ENCODE measurements around the gene GALNT15.
A peak's percentile ranks its signal among the peaks of the same experiment; 100 is the strongest.

Gene GALNT15

DNA sequence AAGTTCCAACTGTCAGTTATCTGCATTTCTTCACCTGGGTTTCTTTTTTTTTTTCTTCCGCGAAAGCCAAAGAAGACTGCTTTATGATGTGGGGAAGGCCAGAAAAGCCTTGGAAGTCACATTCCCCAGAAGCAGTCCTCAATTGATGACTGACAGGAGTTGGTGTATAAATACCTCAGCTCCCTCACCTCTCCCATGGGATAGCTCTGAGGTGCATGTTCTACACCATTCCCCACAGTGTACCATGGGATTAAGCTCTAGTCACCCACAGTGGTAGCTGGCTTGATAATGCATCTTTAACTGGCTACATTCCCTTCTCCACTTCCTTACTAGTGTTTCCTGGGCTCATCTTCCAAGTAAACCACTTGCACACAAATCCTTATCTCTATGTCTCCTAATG is 59.8 kb downstream of the GALNT15 start:
- DNase-seq = no peak

DNA sequence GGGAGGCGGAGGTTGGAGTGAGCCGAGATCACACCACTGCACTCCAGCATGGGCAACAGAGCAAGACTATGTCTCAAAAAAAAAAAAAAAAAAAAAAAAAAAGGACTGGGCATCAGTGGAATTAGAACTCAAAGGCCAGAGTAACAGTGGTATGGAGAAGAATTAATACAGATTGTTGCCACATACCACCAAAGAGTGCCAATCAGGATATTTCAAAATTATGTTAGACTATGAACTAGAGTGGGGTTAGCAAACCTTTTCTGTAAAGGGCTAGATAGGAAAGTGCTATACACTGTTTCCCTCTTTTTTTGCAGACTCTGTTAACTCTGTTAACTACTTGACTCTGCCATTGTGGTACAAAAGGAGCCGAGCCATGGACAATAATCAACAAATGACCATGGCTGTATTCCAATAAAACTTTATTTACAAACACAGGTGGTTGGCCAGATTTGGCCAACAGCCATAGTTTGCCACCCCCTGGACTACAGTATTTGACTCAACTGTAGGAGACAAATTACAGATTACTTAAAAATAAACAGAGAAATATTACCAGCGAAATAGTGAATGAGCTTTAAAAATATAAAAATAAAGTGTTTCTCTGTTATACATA is 61.7 kb downstream of the GALNT15 start:
- DNase-seq = no peak

DNA sequence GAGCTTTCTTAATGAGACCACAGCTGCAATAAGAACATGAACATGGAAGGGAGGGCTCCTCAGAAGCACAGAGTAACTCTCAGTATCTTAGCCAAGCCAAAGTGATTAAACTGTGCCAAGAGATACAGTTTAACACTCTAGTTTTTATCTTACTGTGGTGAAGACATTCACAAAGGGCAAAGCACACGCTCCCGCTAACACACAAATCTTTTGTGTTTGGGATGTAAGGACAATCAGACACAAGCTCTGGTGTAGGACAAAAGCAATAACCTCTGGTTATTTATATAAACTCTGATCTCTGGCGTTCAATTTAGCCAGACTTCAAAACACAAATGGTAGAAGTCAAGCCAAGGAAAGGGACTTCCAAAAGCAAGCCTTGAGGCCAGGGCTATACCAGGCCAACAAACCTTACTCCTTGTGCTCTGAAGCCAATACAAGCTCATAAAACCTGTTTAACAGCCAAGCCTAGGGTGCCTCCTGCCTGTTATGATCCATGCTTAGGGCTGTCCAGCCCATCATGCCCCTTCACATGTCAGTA is 62.4 kb downstream of the GALNT15 start:
- DNase-seq = no peak

DNA sequence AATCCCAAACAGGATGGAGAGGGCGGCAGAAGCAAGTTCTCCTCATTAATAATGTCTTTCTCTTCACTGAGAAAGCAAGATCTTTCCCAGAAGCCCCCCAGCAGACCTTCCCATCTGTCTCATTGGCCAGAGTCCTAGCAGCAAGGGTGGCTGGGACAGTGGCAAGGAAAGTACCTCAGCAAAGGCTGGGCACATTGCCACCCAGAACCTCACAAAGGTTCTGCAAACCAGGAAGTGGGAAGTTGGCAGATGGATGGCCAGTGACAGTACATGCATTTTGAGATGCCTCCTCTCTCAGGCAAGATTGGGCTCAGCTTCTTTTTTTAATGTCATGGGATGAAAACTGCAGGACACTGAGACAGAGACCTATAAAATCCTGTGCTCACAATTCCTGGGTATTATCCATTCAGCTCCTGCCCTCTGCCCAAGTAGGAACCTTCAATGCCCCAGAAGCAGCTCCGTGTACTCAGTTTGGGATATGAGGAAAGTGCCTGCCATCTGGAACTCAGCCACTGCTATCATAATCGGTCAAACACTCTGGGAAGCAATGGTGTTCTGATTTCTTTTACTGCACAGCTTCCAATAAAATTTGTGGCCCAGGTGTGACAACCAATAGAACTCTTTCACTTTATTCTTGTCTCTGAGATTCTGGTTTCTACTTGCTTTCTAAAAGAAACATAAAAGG is 64.7 kb downstream of the GALNT15 start:
- DNase-seq = no peak

DNA sequence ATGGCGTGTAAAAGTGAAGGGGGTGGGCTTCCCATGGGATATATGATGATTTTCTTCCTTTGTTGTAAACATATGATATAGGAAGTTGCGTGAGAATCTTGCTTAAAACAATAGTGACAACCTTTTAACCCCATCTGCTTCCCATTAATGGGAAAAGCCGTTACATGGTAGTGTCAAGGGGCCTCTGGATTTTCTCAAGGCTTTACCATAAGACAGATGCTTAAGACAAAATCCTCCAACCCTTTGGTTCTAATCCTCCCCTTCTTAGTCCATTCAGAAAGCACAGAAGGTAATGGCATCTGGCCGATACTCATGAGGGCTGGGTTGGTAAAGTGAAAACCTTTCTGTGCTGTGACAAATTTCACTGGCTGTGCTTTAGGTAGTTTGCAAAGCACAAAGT is 65.3 kb downstream of the GALNT15 start:
- no peak for DNase-seq

DNA sequence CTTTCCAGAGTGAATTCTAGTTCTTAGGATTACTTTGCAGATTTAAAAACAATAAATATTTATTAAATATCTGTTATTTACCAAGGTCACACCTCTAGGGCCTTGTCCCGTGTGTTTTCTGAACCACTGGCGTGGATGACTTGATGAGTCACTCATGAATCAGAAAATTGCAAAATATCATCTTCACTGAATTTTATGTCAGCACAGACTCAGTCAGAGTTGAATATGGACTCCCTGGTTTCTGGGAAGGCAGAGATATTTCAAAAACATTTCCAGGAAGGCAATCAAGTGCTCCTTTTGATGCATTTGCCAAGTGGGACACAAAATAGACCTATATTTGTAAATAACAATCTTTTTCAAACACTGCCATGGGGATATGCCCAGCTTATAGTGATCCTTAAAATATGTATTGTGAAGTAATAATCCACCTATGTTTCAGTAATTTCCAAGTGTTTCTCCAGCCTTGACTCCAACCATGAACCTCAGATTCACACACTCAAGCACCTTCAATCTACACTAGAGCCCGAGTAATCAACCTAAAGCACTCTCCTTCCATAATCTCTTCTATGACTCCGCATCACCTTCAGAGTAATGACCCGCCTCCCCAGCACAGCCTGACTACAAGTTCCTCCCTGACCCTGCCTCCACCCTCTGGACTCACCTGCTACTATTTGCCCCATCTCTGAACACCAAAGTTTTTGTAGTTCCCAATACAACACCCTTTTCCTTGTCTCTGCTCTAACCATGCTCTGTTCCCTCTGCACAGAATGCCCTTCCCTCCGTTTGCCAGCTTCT is 65.9 kb downstream of the GALNT15 start:
- DNase-seq = no peak

DNA sequence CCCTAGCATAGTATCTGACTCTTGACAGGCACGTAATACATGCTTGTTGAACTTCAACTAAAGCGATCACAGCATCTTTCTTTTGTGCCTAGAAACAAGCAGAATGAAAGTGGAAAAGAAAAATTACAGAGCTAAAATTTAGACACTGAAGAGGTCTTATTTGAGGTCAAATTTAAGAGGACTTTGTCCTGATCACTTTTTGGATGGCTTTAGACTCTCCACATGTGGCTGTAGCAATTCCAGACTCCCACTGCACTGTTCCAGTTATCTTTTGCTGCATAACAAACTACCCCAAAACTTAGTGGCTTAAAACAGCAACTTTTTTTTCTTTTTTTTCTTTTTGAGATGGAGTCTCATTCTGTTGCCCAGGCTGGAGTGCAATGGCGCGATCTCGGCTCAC is 66.7 kb downstream of the GALNT15 start:
- no peak for DNase-seq

DNA sequence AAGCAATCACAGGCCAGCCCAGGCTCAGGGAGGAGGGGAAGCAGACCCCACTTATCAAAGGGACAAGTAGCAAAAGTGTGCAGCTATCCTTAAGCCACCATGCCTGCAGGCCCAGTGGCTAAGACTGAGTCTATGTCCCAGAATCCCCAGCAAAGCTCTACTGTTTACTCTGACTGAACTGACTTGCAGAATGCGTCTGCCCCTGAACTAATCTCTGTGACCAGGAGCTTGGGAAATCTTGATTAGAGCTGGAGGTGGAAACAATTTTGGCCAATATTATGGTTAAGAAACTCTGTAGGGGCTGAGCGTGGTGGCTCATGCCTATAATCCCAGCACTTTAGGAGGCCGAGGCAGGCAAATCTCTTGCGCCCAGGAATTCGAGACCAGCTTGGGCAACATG is 67.7 kb downstream of the GALNT15 start:
- no peak for DNase-seq

DNA sequence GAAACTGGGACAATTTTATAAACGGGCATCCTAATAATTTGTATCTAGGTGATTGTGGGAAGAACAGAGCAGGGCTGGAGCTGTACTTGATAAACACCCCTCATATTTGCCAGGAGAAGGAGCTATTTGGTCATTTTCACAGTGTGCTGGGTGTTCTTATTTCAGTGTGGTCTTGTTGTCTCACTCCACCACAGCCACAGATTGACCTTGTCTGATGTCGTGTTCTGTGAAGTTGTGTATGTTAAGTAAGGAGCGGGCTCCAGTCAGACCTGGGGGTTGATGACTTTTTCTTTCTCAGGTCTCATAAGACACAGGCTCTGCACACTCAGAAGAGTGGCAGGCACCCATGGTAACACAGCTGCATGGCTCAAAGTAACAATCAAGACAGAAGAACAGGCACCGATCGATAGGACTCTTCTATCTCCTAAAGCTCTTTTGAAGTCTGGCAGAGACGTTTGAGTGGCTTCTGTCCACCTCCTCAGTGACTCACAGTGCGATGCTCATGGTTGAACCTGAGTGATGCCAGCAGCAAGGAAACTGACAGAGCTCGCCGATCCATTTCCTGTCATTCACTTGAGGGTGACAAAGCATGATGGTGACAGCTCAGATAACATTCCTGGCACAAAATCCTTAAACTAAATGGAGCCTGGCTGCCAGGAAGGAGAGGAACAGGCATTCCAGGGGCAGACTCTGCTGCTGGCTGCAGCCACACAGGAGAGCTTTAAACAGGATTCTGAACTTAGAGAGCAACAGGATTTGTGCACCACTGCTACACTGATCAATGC is 69.4 kb downstream of the GALNT15 start:
- DNase-seq = no peak

DNA sequence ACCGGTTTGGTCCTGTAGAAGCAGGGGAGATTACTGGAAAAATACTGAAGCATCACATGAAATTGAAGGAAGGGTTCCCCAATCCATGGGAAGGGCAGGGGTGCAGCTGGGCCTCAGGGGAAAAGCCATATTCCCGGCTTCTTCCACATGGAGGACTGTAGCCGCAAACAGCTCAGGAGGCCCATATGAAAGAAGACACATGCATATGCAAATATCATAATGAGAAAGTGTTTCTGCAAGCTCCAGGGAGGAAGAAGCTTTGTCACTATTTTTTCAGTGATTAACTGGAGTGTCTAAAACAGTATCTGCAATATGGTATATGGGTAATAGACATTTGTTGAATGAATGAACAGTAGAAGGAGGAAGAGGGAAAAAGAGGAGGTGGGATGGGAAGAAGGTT is 71.1 kb downstream of the GALNT15 start:
- no peak for DNase-seq

DNA sequence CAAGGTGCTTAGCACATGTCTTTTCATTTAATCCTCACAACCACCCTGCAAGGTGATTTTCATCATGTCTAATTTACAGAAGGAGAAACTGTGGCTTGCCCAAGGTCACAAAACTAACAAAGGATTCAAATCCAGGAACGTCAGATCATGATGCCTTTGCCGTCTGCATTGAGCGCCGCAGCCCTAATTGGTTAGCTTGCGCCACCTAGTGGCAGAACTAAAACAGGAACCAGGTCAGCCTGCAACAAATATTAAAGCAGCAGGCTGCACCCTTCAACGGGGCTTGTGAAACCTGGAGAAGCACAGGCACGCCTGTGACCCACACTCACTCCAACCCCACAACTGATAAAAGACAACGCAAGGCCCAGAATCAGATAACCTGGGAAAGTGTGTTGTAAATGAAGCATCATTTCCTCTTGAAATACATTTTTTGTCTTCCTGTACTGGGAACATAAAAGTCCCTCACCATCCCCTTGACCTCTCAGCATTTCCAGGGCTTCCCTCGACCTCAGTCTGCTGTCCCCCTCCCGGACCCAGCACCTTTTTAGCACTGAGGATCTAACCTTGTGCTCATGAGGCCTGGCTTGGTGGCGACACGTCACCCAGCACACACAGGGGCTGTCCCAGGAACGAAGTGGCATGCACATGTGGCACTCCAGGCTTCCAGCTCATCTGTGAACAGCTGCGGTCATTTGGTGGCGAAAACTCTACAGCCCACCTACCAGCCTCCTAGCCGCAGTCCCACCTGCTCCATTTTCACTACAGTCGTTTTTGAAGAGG is 73.0 kb downstream of the GALNT15 start:
- peak; percentile 37 for DNase-seq

DNA sequence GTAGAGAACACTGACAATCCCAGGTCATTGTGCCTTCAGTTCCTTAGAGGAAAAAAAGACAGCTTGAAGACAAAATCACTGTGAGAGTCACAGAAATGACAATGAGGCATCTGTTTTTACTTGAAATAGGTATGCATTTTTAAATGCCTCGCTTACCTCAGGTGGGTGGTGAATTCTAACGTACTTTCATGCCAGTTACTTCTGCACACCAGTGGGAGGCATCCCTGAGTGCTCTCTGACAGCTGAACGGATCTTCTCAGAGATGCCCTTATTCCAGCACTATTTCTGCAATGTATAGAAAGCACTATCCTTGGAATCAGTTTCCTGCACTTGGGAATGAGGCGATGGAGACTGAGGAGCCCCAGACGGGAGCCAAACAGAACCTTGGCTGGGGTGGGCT is 74.1 kb downstream of the GALNT15 start:
- no peak for DNase-seq

DNA sequence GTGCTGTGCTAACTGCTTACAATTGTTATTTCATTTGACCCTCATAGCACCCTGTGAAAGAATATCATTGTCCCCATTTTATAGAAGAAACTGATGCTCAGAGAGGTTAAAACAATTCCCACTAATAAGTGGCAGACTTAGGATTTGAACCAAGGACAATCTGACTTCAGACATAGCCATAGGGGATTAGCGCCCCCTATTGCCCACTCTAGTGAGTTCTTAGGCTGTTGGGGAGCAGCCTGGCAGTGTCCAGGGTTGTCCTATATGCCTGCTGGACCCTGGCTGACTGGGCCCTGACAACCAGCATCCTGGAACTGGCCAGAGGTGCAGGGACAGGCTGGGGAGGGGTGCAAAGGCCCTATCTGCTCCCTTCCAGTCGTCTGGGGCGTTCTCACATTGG is 74.9 kb downstream of the GALNT15 start:
- DNase-seq = no peak

DNA sequence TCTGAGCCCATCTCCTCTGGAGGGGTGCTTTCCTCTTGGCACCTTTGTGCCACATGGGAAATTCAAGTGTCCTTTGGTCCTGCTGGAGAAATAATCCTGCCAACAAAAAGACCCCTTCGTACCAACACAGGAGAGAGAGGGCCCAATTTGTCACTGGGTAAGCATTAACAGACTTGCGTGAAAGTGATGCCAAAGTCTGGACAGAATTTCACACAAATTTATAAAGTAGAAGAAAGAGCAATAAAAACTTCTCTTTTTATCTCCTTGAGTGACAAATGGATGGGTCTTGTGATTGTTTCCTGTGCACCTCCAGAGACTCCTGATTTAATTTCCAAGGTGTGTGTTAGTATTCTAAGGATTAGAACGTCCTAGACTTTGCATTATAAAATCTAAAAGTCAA is 75.4 kb downstream of the GALNT15 start:
- no peak for DNase-seq

DNA sequence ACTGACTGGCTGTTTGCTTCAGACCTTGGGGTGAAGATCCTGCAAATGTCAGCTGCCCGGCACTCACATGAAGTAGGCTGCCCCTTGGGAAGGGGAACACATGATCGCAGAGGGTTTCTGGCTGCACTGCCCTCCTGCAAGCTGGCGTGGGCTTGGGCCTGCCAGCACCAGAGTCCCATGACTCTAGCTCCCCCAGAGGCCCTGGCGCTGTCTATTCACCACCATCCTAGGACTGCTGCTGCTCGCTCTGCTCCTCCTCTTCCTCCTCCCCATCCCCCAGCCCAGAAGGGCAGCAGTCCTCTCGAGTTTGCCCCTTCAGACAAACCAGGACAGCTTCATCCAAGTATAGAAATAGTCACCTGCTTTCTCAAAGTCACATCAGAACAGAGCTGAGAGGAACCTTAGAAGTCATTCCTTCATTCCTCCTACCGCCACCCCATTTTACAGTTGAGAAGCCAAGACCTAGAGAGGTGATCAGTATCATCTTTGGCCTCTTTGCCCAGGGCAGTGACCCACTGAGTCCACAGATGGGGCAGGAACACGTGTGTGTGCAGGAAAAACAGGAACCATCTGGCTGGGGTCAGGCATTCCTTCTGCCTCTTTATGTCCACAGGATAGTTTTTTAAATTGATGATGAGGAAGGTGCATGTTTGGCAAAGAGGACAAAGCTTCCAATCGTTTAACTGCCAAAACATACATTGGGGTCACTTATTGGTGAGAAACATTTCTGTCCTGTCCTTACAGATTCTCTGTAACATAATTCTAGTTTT is 77.0 kb downstream of the GALNT15 start:
- no peak for DNase-seq

DNA sequence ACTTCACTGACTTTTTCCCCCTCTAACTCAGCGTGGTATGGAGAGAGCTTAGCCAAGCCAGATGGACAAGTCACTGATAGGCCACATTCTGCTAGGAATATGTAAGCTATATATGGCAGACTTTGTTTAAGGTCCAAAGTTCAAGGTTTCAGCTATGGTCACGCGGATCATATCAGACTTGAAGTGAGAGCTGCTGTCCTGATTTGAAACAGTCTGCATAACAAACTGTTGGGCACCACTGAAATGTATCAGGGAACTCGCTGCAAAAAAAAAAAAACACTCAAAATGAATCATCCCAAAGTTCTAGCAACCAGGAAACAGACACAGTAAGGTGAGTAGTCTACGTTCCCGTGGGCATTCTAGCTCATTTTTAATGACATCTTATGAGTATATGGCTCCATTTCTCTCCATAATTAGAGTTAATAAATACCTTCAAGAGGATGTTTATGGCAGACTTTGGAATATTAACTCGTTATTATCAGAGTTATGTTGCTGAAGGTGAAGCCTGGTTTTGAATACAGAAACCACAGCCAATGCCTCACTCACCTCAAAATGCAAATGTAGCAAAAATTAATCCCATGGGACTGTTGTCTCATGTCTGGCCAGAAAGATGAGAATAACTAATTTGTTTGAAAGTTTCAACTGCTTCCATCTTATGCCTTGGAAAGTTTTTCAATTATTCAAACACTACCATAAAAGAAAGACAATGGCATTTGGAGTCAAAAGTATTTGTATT is 77.9 kb downstream of the GALNT15 start:
- no peak for DNase-seq

DNA sequence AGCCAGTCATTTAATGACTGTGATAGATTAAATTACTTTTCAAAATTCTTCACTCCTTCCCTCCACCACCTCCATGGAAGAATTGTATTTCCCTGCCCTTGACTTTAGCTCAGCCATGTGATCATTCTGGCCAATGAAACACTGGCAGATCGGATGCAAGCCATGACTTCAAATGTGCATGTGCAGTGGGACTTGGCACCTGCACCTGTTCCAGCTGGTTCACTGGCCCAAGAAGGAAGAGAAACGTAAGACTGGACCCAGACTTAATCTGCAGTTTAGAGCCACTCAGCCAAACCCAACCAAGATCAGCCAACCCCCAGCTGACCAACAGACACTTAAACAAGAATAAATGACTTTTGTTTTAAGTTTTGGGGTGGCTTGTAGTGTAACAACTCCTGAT is 78.5 kb downstream of the GALNT15 start:
- no peak for DNase-seq

DNA sequence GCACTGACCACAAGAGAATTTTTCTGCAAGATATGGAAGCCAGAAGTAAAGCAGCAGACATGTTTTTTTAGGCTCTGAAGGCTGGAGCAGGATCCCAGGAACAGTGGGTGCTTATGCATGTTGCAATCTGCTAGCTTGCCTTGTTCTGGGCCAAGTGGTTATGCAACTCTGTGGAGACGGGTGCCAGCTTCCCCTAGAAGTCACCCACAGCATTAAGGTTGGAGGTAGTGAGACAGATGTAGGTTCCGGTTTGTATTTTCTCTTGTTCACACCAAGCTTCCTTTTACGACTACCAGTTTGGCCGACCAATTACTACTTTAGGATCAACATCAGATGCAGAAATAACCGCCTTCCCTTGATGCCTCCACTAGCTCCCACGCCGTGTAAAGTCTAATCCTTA is 79.1 kb downstream of the GALNT15 start:
- no peak for DNase-seq

DNA sequence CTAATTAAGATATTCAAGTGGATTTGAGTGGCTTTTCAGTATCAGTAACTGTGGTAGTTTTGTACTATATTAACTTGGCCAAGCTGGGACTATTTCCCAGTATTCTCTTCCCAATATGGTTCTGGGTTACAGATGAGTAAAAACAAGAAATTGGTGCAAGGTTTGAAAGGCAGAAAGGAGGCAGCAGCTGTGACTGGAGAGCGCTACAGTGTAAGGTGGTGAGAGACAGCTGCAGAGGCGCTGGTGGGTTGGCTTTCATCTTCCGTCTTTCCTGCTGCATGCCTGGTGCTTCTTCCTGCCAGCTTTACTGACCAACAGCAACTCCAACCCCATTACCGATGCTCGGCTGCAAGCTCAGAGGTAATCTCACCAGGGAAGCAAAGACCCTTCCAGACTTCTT is 80.4 kb downstream of the GALNT15 start:
- no peak for DNase-seq

DNA sequence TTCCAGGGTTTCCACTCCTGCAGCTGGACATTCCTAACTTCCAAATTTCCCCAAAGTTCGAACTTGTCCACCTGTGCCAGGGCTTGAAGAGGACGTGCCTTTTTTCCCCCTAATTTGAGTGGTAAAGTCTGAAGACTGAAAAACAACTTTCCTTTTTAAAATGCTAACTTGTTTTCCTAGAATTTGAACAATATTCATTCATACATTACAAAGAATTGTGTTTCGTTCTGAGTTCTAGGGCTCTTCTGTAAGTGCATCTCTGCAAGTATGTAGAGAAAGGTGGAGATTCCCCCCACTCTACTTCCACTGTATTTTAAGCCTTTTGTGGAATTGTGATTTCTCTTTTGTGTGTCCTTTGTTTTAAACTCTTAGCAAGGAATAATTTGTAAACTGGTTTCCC is 80.8 kb downstream of the GALNT15 start:
- no peak for DNase-seq

DNA sequence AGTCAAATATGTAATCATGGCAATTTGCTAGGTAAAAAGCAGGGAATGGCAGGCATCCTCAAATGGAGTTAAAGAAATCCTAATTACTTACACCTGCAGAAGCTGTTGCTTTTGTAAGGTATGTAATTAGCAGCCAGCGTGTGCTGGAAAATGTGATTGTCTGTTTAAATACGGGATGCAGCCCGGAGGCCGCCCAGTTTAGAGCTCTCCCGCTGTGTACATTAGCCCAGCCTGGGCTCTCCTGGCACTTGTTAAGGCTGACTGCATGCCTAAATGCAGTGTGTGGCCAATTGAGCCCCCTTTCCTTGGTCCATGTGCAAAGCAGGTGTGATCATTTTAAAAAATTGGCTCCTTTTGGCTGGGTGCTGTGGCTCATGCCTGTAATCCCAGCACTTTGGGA is 81.2 kb downstream of the GALNT15 start:
- no peak for DNase-seq

Data from DMS79 treated with DMSO at 0.1 percent for 48 hours (cell line).